Amygdala (tissue), 56 donors: ENCODE measurements around the gene FBXW8.

Source experiments
- DNase-seq, 56 donors: peaks; one replicate each; lab custom pipeline; 2025; lab: John Stamatoyannopoulos, UW

The FBXW8 gene

DNA sequence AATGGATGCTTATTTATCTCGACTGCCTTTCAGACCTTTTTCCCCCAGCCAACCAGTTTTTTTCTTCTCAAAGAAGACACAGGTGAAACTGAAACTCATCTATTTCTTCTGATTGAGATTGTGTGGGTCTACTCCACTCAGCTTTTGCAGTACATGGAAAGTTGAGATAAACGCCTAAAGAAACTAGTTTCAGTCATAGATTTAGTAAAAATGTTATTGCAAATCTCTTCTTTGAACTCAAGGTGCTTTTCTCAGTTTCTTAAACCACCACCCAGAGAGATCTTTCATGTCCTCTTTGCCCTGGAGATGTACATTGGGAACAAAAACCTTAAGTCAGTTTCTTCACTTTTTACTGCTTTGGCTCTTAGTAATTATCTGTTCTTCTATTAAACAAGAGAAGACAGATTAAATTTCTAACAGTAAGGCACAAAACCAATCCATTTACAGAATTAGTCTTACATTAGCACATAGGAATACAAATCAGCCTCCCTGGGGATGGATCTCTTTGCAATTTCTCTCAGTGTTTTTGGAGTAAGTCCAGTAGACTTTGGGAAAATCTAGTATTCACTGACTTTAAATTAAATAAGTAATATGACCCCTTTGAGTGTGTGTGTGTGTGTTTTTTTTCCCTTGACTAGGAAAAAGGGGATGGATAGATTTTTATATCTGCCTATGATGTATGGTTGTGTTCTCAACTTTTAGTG, 11.6 kb downstream of the FBXW8 start:
- no peak for DNase-seq

DNA sequence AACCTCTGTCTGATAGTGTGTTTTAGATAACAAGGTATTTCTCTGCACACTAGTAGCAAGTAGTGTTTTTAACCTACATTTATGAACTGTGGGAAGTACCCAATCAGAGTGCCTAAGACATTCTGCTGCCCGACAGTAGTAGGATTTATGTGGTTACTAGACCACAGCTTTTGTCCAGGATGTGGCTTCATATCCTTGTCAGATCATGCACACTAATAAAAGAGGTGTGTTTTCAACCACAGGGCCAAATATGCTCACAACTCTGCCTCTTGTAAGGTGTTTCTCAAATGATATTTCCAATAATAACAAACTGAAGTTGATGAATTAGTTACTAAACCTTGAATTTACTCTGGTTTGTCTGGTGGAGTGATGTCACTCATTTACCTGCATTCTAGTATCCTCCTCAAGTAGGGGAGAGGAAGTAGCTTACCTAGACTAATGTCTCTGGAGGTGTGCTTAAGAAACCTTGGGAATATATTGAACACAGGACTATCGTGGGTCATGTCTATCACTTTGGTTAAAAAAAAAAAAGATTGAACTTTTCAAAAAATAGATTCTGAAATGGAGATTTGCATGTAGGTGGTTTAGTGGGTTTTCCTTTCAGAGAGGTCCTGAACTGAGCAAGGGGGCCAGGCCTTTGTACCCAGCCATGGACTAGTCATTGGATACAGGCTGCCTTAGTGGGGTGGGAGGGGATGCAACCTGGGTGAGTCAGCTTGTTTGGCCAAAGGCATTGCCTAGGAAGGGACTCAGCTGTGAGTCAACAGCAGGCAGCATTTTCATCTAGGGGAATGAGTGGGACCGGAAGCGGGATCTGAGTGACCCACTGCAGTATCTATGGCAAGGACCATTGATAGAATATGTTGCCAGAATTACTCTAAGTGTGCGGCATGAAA, 14.1 kb downstream of the FBXW8 start:
- no peak for DNase-seq

DNA sequence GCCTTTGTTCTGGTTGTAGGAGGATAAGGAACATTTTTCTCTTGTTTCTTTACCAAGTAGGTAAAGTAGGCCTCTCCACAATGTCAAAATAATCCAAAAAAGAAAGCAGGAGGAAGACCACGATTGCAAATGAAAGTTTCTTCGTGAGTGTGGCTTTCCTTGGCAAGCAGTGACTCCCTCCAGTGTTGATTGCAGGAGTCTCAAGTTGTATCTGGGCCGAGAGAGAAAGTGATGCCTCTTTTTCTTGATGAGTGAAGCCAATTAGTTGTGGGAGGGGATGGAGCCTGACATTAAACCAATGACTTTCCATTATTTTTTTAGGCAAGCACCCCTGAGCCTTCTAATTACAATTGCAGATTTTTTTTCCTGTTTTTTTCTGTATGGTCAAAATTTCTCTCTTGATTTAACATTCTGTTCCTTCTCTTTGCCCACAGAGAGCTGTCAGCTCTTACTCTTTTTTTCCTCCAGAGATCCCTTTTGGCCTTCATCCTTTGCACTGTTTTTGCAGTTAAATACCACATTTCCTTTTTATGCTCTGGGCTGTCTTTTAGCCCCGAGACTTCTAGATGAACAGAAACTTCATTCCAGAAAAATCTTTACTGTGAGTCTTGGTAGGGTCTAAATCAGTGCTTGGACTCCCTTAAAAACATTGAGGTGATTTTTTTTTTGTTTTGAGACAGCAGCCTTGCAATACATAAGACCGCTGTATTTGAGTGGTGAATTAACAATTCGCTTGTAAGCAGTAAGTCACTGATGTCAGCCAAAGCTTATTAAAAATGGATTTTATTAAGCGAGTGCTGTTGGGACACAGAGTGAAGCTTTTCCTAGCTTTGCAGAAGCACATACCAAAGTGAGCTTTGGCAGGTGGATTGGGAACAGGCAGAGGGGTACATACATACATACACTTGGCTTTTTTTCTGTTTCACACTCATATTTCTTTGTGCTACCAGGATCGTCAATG, 15.8 kb downstream of the FBXW8 start:
- no peak for DNase-seq

DNA sequence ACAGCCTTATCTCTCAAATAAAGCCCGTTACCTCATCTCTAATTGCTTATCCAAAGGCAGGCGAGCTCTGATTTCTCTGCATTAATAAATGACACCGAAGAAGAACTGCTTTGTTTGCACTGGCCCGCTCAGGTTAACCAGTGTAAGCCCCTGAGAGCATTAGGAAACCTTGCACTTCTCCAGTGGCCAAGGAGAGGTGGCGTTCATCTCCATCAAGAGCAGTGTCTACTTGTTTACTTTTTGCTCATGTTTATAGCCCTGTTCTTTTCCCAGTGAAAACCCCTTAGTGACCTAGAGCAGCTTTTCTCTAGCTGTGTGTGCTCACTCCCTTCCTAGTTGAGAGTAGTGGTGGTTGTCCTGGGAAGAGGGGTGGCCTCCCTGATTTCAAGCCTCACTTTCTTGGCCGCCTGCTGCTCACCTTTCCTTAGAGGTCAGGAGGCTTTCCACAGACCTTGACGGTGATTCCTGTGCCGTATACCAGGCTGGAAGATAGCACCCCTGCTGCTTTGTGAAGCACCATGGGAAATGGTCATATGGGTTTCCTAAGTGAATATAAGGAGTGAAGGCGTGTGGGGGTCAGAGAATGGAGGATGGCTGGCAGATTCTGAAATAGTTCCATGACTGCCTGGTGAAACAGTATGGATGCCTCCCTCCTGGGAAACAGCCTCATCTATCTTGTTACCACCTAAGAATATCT, 16.6 kb downstream of the FBXW8 start:
- DNase-seq: no peak

DNA sequence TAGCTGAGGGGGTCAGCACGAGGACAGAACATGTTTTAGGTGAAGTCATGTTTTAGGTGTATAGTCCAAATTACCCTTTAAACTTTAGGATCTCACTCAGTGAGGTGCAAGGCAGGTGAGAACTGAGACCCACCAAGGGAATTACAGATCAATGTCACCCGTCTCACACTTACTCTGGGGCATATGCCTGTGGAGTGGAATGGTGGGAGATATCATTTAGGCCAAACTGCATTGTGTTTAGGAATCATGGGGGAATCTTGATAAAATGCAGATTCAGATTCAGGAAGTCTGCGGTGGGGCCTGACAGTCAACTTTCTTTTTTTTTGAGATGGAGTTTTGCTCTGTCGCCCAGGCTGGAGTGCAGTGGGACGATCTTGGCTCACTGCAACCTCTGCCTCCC, 17.8 kb downstream of the FBXW8 start:
- no peak for DNase-seq

DNA sequence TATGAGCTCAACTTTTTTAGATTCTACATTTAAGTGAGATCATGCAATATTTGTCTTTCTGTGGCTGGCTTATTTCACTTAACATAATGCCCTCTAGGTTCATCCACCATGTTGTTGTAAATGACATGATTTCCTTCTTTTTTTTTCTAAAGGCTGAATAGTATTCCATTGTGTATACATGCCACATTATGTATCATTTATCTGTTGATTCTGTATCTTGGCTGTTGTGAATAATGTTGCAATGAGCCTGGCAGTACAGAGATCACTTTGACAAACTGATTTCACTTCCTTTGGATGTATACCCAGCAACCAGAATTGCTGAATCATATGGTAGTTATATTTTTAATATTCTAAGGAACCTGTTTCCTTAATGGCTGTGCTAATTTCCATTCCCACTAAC, 19.1 kb downstream of the FBXW8 start:
- no peak for DNase-seq

DNA sequence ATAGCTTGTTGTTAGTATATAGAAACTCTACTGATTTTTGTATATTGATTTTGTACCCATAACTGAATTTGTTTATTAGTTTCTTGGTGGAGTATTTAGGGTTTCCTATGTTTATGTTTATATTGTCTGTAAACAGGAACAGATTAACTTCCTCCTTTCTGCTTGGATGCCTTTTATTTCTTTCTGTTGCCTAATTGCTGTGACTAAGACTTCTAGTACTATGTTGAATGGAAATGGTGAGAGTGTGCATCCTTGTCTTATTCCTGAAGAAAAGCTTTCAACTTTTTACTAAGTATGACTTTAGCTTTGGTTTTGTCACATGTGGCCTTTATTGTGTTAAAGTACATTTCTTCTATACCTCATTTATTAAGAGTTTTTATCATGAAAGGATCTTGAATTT, 20.9 kb downstream of the FBXW8 start:
- DNase-seq: no peak

DNA sequence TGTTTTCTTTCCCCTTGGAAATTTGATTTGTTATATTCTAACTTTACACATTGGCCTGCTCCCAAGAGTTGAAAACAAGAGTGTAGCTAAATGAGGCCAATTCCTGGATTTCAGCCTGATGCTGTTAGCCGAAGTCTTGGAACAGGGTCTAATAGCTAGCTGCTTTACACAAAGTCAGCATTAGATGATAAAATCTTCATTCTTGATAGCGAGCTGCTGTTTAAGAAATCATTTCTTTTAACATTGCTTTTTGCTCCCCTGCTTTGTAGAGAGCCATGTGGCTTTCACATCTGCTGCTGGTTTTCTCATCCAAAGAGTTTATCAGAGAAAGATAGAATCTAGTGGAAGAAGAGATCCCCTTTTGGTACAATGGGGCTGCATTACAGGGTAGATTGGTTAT, 22.3 kb downstream of the FBXW8 start:
- no peak for DNase-seq

DNA sequence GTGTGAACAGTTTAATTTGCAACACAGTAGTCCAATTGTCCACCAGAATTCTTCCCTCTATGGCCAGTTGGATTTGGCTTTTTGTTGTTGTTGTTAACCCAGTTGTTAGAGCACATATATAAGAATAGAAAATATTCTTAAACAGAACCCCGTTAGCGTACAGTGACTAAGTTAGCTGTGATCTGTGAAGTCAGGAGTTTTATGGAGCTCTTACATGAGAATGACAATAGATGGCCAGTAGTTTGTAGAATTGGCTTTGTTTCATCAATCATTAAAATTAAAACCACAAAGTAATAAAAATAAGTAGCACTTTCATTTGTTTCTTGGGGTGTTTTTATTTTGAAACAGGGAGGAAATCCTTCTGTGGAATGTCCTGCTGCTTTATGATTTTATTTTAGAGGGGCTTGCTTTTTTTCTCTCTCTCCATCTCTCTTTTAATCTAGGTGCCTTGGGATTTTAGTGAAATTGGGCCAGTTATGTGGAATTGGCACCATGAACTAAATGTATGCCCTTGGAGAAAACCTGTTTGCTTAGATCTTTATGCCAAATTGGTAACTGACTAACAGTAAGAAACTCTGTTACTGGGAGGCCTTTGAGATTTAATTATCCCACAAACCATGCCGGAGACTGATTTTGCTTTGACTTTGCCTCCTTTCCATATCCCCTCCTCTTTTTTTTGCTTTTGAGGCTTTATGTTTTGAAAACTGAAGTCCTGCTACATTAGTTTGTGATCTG, 22.9 kb downstream of the FBXW8 start:
- DNase-seq: no peak

DNA sequence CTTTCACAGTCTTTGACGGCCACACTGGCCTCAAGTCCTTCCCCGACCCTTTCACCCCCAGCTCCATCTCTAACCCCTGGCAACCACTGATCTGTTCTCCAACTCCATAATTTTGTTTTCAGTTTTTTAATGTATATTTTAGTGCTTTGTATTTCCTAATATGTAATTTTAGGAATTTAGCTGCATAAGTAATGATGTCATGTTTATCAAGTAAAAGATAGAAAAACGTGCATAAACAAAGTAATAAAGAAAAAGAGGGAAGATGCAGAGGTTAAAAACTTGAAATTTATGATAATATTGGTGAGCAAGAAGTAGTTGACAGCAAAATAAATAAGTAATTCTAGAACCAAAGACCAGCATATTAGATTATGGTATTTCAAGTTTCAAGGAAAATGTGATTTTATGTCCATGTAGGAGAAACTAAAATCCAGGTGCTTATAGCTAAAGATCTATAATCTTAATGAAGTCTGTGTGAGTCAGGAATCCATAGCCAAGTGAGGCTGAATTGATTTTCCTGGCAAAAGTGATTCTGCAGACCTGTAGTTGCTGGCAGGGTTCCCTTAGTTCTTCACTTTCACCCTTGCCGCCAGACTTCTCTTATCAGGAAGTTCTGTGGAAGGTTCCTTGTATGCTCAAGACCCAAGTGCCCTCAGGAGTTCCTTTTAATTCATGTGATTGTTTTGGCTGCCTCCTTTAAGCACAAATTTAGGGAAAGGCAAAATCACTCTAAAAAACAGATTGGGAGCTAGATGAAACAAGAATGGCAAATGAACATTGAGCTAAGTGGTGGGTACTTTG, 24.4 kb downstream of the FBXW8 start:
- peak in 1 of 56 donors; percentile 15 for DNase-seq

DNA sequence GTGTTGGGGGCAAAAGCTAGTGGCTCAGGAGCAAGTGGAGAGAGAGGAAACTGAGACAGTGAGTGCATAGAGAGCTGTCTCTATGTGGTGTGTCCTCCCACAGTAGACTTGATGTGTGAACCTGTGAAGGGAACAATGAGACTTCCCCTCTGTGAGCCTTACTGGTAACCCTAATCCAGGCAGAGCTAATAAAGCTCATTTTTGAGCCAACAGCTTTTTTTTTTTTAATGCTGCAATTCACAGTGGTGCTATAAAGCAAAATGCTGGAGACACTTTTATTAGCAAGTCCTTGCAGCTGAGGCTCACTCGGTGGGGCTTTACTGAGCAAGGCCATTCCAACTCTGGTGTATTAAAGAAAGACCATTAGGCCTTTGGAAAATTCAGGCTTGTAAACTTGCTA, 26.9 kb downstream of the FBXW8 start:
- no peak for DNase-seq

DNA sequence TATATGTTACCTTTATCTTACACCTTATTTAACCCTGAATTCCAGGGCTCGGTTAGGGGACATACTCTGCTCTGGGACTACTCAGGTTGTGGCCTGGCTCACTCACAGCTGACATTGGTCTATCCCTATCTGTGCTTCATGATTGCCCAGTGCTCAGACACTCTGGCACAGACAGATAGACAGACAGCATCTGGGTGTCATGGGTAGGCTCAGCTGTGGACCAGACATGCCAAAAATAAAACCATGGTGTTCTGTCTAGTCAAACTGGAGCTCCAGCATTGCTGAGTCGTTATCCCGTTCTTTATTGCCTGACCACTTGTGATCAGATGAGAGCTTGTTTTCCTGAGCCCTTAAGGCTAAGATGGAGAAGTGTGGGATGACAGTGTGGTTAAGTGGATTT, 29.0 kb downstream of the FBXW8 start:
- DNase-seq: no peak

DNA sequence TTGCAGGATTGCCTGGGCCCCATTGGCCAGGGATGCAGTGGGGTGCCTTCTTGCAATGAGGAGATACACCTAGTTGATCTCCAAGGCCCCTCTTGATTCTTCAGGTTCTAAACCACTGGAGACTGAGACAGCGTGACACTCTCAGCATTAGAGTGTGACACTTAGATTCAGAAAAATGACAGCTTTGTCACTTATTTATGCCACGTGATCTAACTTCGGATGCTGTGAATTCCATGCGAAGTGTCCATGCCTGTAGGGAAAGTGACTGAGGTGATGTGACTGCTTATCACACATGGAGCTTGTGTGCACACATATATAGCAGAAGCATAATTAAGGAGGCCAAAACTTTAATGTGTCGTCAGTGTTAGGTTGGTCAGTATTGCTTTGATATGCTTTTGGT, 30.4 kb downstream of the FBXW8 start:
- DNase-seq: no peak

DNA sequence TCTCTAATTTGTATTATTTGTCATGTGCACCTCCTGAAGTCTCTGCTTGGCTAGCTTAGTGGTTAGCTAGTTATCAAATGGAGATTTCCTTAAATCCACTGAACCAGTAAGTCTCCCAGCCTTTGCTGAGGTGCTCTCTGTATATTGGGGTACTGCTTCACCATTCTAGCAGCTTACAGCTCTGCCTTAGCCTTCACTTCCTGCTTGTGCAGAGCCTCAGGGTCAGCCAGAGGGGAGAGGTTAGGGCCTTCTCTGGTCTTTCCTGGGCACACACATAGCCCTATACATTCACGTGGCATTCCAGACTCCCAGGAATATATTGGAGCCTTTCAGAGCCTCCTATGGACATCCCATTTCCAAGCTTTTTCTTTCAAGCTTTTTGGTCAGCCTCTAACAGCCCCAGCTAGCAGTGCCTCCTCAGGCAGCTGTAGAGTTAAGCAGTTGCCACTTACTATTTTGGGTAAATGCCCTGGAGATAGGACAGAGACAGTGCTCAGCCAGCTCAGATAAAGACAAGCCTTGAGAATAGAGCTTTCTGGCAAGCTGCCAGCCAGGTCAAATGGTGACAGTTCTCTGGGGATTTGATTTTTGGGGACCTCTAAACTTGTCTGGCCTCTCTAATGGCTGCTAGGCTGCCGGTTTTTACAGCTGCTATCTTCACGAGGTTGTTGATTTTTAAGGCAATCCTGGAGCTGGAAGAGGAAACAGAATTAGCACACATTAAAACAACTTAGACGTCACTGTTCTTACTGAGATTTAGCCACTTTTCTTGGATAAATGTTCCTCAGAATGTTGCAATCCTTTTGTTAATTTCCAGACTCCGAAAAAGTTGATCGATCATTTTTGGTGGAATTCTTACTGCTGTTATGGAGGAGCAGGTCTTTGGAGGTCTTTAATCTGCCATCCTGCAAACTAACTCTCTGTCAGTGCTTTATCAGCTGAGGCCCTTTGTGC, 32.9 kb downstream of the FBXW8 start:
- DNase-seq: peak in 1 of 56 donors; percentile 6

DNA sequence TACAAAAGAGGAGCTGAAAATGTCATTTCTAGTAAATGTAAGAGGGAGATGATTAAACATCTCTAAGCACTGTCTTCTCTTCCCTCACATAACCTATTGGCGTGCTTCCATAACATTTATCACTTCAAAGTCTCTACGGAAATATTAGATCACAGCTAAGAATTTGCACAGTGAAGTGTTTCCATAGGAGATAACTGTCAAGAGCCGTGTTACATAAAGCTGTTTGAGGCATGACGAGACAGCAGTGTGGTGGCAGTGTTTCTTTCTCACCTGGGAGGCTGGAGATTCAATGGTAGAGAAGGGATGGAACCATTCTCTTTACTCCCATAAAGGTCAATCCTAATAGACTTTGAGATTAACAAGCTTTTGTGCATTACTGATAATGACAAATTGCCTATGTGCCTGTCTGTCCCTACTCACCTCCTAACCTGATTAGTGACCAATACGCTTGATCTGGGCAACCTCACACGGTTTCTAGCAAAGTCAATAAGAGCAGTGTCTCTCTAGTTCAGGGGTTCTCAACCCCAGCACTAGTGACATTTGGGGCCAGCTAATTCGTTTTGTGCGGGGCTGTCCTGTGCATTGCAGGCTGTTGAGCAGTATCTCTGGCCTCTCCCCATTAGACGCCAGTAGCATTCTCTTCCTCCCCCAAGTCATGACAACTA, 35.3 kb downstream of the FBXW8 start:
- DNase-seq: no peak

DNA sequence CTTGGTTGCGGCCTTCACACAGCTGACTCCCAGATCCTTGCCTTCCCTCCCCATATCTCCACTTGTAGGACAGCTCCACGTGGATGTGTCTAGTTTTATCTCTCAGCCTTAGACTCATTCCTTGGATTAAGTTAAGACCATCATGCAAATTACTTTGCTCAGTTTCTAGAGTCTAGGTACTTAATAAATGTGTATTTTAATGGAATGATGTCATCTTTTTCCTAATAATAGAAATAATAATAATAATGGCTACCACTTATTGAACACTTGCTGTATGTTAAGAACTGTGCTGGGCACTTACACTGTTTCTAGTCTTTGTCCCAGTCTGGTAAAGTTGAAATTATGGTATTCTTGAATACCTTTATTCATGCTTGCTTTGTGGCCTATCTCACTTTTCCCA, 37.5 kb downstream of the FBXW8 start:
- no peak for DNase-seq
